NCI-H2171 treated with DMSO at 0.1 percent for 48 hours (cell line): ENCODE measurements around the gene FOXRED2.
A peak's percentile ranks its signal among the peaks of the same experiment; 100 is the strongest.

Experiments
- DNase-seq: peaks from one replicate; lab custom pipeline; 2025; lab: John Stamatoyannopoulos, UW

The FOXRED2 gene

GRCh38 chr22:36514766-36515165 is 7.9 kb upstream of the FOXRED2 start:
- DNase-seq, result no peak

GRCh38 chr22:36512991-36513390 is 6.2 kb upstream of the FOXRED2 start:
- no peak for DNase-seq

- DNase-seq, result no peak
Measured at GRCh38 chr22:36512333-36512732, 5.5 kb upstream of the FOXRED2 start.

GRCh38 chr22:36510966-36511881 is 4.4 kb upstream of the FOXRED2 start:
- DNase-seq, result peak; percentile 46

GRCh38 chr22:36510384-36510783 is 3.5 kb upstream of the FOXRED2 start:
- no peak for DNase-seq

- no peak for DNase-seq
Measured at GRCh38 chr22:36507518-36508010, 724 bp upstream of the FOXRED2 start.

GRCh38 chr22:36505998-36506635 is 723 bp downstream of the FOXRED2 start:
- no peak for DNase-seq

- no peak for DNase-seq
Measured at GRCh38 chr22:36497910-36498665, 8.8 kb downstream of the FOXRED2 start.

GRCh38 chr22:36493690-36494110 is 13.1 kb downstream of the FOXRED2 start:
- DNase-seq, result no peak

GRCh38 chr22:36492109-36492508 is 14.7 kb downstream of the FOXRED2 start:
- peak; percentile 16 for DNase-seq

GRCh38 chr22:36491155-36491554 is 15.7 kb downstream of the FOXRED2 start:
- DNase-seq, result no peak

- DNase-seq, result peak; percentile 25
Measured at GRCh38 chr22:36486619-36487384, 20.0 kb downstream of the FOXRED2 start.

- DNase-seq, result peak; percentile 98
Measured at GRCh38 chr22:36481393-36482168, 25.3 kb downstream of the FOXRED2 start, which contains the start of gene TXN2. TXN2 (minus strand) TSS chr22:36481640; CDS start chr22:36480837, 803 bp downstream.

- no peak for DNase-seq
Measured at GRCh38 chr22:36480941-36481392, 25.9 kb downstream of the FOXRED2 start.

- no peak for DNase-seq
Measured at GRCh38 chr22:36478966-36479365, 27.9 kb downstream of the FOXRED2 start.

- DNase-seq, result no peak
Measured at GRCh38 chr22:36475341-36475740, 31.5 kb downstream of the FOXRED2 start.

- DNase-seq, result no peak
Measured at GRCh38 chr22:36472689-36473088, 34.2 kb downstream of the FOXRED2 start.

GRCh38 chr22:36471341-36471821 is 35.5 kb downstream of the FOXRED2 start:
- no peak for DNase-seq

GRCh38 chr22:36470994-36471331 is 35.9 kb downstream of the FOXRED2 start:
- no peak for DNase-seq

- peak; percentile 88 for DNase-seq
Measured at GRCh38 chr22:36470162-36470993, 36.5 kb downstream of the FOXRED2 start.
